GM21381 (cell line): ENCODE measurements around the gene ARL5B.
A peak's percentile ranks its signal among the peaks of the same experiment; 100 is the strongest.
"Not testable (repeated sequence)": the region's sequence is repeated elsewhere in the genome, so short reads cannot be mapped to it uniquely, and the experiment has no call there.

Experiments
- ATAC-seq: cut with Tn5 transposase; IDR thresholded peaks from one replicate; pipeline ENCODE4 v1.9.1; 2021; ENCODE audit warnings: mild to moderate bottlenecking, moderate library complexity; ENCODE audit not compliant: unreplicated experiment

Gene ARL5B, protein sequence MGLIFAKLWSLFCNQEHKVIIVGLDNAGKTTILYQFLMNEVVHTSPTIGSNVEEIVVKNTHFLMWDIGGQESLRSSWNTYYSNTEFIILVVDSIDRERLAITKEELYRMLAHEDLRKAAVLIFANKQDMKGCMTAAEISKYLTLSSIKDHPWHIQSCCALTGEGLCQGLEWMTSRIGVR

DNA sequence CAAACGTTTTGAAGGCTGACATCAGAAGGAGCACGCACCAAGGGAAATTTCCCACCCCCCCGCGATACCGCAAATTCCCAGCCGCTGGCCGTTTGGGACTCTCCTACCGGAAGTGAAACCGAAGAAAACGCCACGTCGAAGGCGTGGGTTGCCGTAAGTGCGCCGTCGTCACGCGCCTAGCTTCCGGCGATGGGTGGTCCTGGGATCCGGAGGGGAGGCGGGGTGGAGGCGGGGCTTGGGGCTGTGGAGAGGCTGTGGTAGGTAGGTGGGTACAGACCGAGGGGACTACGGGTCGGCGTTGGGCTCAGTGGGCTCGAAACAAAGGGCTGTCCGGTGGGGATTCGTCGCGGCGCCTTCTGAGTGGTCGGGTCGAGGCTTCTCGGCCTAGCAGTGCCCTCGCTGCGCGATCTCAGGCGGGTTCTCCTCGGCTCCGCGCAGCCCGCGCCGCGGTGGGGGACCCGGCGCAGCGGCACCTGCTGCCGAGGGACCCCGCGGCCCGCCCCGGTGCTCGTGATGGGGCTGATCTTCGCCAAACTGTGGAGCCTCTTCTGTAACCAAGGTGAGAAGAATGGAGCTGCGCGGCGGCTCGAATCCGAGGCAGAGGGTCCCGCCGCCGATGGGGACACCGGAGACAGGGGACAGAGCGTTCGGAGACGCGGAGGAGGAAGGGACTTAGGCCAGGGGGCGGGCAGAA is at the start of gene ARL5B:
Gene ARL5B, plus strand, starts transcription at position 307 of the 694 bp plus-strand sequence. Its CDS starts 207 bp downstream, at position 514.
- peak; percentile 90 for ATAC-seq

DNA sequence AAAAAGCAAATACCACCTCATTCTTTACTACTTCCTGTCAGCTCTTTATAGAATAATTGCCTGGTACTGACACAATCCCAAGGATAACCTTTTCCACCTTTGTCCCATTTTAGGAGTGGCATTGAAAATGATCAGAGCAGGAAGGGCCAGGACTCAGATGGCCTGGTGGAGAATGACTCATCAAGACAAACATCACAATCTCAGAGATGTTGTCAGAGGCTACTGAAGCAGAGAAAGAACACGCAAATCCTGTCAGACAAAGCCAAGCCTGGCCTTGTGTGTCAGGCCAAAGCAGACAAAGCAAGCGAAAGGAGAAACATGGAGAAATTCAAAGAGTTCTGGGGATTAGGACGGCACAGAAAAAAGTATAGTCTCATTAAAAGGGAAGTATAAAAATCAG is 48.7 kb upstream of the ARL5B start:
- ATAC-seq: no peak

DNA sequence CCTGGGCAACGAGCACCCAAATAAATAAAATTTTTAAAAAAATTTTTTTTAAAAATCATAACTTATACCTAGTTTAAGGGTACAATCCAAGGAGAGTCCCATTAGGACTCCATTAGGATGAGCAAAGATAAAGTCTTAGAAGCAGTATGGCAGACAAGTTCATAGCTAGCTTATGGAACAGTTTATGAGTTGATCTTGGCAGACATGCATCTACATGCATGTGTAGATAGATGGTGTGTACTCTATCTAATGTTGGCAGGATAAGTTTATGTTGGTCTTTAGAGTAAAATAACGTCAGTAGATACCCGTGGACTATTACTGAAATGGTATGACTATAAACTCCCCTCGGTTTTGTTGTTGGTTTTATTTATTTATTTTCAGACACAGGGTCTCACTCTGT is 48.1 kb upstream of the ARL5B start:
- ATAC-seq: no peak

DNA sequence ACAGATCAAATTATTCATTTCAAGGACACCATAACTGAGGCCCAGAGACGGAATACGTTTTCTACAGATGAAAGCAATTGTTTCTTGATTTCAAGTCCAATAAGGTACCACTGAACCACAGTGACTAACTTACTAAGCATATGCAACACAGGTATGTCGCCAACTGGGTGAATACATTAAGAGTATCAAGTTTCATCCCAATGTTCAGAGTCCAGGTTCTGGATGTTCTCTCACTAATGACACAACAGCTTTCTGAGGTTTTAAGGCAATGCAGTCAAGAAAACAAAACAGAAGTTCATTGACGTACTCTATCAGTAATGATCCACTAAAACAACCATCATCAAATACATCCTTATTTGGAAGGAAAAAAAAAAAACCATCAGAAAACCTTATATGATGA is 43.6 kb upstream of the ARL5B start:
- ATAC-seq: no peak

DNA sequence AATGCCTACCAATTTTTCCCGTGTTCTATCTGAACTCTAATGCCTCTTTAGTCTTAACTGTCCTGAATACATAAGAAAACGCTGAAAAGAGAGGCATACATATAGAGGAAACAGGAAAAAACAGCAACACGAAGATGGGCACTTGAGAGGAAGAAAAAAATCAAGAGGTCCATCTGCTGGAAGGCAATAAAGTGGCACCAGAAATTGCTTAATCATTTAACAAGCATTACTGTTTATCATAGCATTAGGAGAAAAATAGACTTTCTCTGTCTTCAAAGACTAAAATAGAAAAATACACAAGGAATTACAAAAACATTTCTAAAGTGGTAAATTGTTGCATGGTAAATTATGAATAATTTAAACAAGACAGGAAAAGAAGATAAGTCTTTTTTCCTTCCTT is 42.9 kb upstream of the ARL5B start:
- ATAC-seq: no peak

DNA sequence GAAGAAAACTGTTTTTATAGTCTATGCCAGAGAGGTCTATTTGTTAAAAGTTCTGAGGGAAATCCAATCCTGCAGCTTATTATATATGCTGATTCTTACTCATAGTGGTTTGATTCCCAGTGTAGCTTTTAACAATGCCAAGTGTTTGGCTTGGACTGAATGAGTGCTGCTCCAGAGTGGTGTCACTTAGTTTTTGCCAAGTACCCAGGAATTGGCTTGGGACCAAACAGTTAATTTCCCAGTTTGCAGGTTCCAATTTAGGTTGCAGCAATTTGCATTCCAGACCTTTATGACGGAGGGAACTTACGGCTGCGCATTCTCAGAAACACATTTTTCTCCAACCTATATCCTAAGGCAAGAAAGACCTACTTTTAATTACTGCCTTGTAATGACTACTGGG is 40.2 kb upstream of the ARL5B start:
- ATAC-seq: no peak

DNA sequence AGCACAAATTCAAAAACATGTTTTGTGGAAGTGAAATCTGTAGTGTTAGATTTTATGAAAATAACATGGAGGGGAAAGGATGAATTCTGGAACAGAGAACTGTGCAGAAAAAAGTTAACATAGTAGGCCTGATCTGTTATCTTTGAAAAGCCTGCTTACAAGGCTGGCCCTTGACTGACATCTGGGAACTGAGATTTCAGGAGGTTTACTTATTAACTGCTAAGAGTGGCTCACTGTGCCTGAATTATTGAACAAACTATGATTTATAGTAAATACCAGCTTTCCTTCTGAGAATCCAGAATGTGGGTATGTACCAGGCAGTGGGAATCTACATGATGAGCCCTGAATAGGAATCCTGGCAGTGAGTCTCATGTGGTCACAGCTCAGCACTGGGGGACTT is 38.4 kb upstream of the ARL5B start:
- no peak for ATAC-seq

DNA sequence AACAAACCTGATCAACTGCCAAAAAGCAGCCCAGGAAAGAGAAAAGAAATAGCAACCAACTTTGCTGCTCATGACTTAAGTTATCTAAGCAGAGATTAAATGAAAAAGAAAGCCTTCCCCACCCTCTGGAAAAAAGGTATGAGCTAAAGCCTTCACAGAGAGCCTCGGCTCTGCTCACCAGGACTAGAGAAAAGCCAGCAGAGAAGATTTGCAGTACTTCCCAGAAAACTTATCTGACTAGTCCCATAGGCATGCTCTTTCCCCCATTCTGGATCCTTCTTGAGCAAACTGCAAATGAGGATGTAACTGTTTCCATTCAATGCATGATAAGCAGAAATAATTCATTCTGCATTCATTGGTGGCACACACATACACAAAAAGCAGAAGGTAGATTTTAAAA is 35.6 kb upstream of the ARL5B start:
- not testable (repeated sequence) for ATAC-seq

DNA sequence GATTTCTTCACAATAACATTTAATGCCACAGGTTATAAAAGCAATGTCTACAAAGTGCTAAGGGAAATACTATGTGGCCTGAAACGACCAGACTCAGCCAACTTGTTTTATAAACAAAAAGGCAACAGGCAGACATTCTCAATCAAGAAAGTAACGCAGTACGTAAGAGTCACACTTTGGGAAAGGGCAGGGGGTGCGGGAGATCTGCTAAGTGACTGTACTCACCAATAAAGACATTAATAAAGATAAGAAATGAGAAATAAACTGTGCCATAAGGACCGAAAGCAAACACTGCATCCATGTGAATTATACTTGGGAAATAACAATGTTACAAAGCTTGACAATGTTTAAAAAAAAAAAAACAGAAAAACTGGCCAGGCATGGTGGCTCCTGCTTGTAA is 33.3 kb upstream of the ARL5B start:
- no peak for ATAC-seq

DNA sequence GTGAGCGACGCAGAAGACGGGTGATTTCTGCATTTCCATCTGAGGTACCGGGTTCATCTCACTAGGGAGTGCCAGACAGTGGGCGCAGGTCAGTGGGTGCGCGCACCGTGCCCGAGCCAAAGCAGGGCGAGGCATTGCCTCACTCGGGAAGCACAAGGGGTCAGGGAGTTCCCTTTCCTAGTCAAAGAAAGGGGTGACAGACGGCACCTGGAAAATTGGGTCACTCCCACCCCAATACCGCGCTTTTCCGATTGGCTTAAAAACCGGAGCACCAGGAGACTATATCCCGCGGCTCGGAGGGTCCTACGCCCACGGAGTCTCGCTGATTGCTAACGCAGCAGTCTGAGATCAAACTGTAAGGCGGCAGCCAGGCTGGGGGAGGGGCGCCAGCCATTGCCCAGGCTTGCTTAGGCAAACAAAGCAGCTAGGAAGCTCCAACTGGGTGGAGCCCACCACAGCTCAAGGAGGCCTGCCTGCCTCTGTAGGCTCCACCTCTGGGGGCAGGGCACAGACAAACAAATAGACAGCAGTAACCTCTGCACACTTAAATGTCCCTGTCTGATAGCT is 31.7 kb upstream of the ARL5B start:
- not testable (repeated sequence) for ATAC-seq

DNA sequence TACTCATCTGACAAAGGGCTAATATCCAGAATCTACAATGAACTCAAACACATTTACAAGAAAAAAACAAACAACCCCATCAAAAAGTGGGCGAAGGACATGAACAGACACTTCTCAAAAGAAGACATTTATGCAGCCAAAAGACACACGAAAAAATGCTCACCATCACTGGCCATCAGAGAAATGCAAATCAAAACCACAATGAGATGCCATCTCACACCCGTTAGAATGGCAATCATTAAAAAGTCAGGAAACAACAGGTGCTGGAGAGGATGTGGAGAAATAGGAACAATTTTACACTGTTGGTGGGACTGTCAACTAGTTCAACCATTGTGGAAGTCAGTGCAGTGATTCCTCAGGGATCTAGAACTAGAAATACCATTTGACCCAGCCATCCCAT is 26.7 kb upstream of the ARL5B start:
- ATAC-seq: not testable (repeated sequence)

DNA sequence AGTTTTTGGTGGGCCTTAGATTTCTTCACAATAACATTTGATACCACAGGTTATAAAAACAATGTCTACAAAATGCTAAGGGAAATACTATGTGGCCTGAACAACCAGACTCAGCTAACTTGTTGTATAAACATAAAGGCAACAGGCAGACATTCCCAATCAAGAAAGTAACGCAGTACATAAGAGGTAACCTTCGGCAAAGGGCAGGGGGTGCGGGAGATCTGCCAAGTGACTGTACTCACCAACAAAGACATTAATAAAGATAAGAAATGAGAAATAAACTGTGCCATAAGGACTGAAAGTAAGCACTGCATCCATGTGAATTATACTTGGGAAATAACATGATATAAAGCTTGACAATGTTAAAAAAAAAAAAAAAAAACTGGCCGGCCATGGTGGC is 23.2 kb upstream of the ARL5B start:
- no peak for ATAC-seq

DNA sequence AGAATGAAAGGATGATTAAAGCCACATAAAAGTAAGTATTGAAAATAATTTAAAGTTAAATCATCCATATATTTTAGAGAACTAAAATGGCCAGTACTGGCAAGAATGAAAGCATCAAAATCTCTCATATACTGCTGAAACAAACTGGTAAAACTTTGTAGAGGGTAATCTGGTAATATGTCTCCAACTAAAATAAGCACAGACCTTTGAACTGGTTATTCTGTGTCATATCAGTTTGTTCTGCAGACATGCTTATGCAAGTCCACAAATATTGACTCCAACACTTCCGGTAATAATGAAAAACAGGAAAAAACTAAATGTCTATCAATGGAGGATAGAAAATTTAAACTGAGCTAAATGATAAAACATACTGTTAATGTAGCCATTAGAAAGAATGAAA is 21.8 kb upstream of the ARL5B start:
- not testable (repeated sequence) for ATAC-seq

DNA sequence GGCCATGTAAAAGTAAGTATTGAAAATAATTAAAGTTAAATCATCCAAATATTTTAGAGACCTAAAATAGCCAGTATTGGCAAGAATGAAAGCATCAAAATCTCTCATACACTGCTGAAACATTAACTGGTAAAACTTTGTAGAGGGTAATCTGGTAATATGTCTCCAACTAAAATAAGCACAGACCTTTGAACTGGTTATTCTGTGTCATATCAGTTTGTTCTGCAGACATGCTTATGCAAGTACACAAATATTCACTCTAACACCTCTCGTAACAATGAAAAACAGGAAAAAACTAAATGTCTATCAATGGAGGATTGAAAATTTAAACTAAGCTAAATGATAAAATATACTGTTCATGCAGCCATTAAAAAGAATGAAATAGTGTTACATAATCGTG is 19.5 kb upstream of the ARL5B start:
- ATAC-seq: not testable (repeated sequence)

DNA sequence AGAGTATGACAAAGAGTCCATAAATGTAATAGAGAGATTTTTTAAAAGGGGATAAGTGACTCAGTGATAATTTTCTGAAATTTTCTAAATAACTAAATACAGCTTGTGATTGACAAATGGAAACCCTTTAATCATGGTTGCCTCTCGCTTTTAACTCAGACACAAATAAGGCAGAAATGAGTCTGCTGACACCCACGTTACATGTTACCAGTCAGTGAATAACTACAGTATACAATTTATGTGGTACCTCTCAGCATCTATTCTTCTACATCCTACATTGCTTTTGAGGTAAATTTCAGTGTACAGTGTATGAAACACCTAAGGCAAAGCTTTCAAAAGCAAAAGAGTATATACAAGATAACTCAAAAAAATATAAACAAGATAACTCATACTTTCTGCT is 12.1 kb upstream of the ARL5B start:
- ATAC-seq: no peak

DNA sequence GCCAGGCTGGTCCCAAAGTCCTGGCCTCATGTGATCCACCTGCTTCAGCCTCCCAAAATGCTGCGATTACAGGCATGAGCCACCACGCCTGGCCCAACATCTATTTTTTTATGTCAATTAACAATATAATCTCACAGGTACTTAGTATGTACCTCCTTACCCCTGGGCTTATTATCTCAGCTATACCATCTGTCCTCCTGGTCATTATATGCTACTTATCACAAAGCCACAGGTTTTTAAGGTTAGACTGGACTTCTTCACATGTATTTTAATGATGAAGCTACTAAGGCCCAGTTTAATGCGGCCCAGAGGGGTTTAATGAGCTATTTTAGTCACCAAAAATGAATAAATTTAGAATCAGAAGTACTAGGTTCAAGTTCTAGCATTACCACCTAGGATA is 11.3 kb upstream of the ARL5B start:
- ATAC-seq: no peak

DNA sequence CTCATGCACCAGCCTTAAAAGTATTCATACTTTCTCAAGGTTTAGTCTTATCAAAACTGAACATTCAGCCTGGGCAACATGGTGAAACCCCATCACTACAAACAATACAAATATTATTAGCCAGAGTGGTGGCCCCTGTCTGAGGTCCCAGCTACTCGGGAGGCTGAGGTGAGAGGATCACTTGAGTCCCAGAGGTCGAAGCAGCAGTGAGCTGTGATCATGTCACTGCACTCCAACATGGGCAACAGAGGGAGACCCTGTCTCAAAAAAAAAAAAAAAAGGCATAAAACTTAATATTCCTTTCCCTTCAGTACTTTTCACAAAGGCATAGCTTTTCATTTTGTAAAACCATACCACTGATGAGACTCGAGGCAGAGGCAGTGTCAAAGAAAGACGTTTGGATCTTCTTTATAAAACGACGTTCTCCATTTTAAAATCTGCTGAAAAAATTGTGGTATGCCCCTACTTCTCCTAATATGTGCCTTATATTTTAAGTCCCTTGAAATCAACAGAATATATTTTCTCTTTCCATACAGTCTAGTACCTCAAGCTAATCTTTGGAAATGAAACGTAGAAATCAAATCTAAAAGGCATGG is 9.8 kb upstream of the ARL5B start:
- ATAC-seq: no peak

DNA sequence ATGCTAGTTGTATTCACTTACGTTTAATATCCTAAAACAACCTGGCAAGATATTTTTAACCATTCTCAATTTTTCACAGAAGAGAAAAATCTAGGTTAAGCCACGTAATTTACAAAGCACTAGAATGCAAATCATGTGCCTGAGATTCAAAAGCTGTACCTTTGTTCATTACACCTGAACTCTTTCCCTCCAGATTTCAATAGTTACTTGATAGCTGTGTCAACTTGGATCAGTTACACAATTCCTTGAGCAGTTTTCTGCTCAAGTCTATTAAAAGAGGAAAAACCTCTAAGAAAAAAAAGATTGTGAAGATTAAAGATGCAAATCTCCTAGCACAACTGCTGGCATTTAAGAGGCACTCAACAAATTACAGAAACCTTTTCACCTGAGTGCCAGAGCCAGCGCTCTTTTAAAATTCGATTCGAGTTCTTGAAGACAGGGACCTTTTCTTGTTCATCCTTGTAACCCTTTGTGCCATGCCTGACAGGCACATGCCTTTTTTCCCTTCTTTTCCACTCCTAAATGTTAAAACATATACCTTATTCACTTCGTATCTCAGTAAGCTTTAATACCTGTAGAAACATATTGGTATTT is 8.7 kb upstream of the ARL5B start:
- no peak for ATAC-seq

DNA sequence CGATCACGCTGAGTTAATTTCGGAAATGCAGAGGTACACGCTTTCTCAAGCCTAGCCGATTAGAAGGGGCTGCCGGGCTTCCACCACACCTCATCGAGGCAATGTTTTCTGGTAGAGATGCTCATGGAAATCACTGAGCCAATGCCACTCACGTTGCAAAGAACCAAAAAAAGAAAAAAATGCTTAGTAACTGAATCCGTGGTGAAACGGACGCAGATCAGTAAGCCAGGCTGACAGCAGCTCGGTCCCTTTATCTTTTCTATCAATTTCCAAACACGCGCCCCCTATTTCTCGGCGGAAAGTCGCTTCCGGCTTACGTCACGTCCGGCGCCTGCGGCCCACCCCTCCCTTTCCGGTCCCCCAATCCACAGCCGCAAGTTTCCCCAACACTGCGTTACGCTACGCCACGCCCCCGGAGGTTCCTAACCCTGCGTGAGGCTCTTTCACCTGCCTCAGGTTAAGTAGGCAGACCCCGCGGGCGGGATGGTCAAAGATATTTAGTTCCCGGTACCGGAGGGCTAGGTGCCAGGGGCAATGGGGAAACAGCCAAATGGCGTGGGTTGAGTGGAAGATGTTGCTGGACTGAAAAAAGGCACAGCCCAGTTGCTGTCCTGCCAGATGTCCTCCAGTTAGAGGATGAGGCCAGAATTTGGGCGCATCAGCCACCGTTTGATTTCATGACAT is 7.8 kb upstream of the ARL5B start, which contains the start of gene NSUN6:
Gene NSUN6, minus strand, starts transcription at position 264 of the 684 bp plus-strand sequence. CDS start 384 bp downstream, outside the sequence.
- ATAC-seq: peak; percentile 98

DNA sequence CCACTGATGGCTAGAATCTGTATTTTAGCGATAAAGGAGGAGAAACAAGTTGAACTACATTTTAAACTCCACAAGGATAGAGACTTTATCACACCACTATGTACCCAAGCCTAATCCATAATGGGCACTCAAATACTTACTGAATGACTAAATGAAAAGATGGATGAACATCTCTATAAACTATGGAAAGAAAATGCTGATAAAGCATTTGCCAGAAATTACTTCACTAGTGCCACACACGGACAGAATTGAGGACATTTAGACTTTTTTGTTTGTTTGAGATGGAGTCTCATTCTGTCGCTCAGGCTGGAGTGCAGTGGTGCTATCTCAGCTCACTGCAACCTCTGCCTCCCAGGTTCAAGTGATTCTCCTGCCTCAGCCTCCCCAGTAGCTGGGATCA is 6.1 kb upstream of the ARL5B start:
- no peak for ATAC-seq

DNA sequence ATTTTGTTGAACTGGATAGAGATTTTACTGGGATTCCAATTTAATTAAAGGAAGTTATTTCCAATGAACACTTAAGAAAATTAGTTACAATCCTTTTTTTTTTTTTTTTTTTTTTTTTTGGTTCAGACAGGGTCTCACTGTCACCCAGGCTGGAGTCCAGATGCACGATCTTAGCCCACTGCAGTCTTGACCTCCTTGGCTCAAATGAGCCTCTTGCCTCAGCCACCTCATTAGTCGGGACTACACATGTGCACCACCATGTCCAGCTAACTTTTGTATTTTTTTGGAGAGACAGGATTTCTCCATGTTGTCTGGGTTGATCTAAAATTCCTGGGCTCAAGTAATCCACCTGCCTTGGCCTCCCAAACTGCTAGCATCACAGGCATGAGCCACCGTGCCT is 2.5 kb upstream of the ARL5B start:
- ATAC-seq: no peak
